GM21723 (cell line): Measurements from ENCODE around the gene HAUS8.
"Not testable (repeated sequence)": the region's sequence is repeated elsewhere in the genome, so short reads cannot be mapped to it uniquely, and the experiment has no call there.

ENCODE experiments used
- ATAC-seq: cut with Tn5 transposase; IDR thresholded peaks from one replicate; pipeline ENCODE4 v1.9.1; 2021; ENCODE audit warnings: mild to moderate bottlenecking, moderate library complexity; ENCODE audit not compliant: unreplicated experiment

HAUS8 gene

GRCh38 chr19:17037184-17037583 is 38.1 kb downstream of the HAUS8 start:
- ATAC-seq, result no peak

GRCh38 chr19:17036640-17037039 is 38.6 kb downstream of the HAUS8 start:
- no peak for ATAC-seq

GRCh38 chr19:17035842-17036424 is 39.3 kb downstream of the HAUS8 start:
- ATAC-seq, result no peak

- no peak for ATAC-seq
Measured at GRCh38 chr19:17031741-17032140, 43.5 kb downstream of the HAUS8 start.

- no peak for ATAC-seq
Measured at GRCh38 chr19:17027535-17027975, 47.7 kb downstream of the HAUS8 start.

GRCh38 chr19:17026706-17027534 is 48.3 kb downstream of the HAUS8 start, which contains the start of gene CPAMD8:
CPAMD8 (minus strand) TSS chr19:17026810; CDS start chr19:17026642, 168 bp downstream.
- ATAC-seq, result no peak

- ATAC-seq, result no peak
Measured at GRCh38 chr19:17025991-17026658, 49.1 kb downstream of the HAUS8 start.

- ATAC-seq, result no peak
Measured at GRCh38 chr19:17025361-17025760, 49.9 kb downstream of the HAUS8 start.

- not testable (repeated sequence) for ATAC-seq
Measured at GRCh38 chr19:17024941-17025340, 50.3 kb downstream of the HAUS8 start.

- no peak for ATAC-seq
Measured at GRCh38 chr19:17023805-17024204, 51.4 kb downstream of the HAUS8 start.

- no peak for ATAC-seq
Measured at GRCh38 chr19:17022738-17023137, 52.5 kb downstream of the HAUS8 start.

- ATAC-seq, result no peak
Measured at GRCh38 chr19:17021793-17022590, 53.3 kb downstream of the HAUS8 start.

- no peak for ATAC-seq
Measured at GRCh38 chr19:17021328-17021727, 53.9 kb downstream of the HAUS8 start.

- ATAC-seq, result no peak
Measured at GRCh38 chr19:17020823-17021222, 54.4 kb downstream of the HAUS8 start.

GRCh38 chr19:17020385-17020784 is 54.9 kb downstream of the HAUS8 start:
- ATAC-seq, result no peak

GRCh38 chr19:17014212-17014861 is 60.9 kb downstream of the HAUS8 start:
- ATAC-seq, result not testable (repeated sequence)

- no peak for ATAC-seq
Measured at GRCh38 chr19:17011485-17011884, 63.8 kb downstream of the HAUS8 start.

- ATAC-seq, result no peak
Measured at GRCh38 chr19:17006579-17006978, 68.7 kb downstream of the HAUS8 start.

- no peak for ATAC-seq
Measured at GRCh38 chr19:17005000-17005399, 70.3 kb downstream of the HAUS8 start.

GRCh38 chr19:17004386-17004785 is 70.9 kb downstream of the HAUS8 start:
- ATAC-seq, result no peak
